Measurements from ENCODE around the gene NPAS3.

The NPAS3 gene

GRCh38 chr14:33699300-33699983 is 760.8 kb downstream of the NPAS3 start:
- DNase-seq (ENCODE audit: low read depth in 2 of 3, low spot score in 2 of 3): no peak

GRCh38 chr14:33700052-33700451 is 761.4 kb downstream of the NPAS3 start:
- no peak for DNase-seq (ENCODE audit: low read depth in 2 of 3, low spot score in 2 of 3)

GRCh38 chr14:33702293-33702692 is 763.6 kb downstream of the NPAS3 start:
- DNase-seq (ENCODE audit: low read depth in 2 of 3, low spot score in 2 of 3): no peak

DNA sequence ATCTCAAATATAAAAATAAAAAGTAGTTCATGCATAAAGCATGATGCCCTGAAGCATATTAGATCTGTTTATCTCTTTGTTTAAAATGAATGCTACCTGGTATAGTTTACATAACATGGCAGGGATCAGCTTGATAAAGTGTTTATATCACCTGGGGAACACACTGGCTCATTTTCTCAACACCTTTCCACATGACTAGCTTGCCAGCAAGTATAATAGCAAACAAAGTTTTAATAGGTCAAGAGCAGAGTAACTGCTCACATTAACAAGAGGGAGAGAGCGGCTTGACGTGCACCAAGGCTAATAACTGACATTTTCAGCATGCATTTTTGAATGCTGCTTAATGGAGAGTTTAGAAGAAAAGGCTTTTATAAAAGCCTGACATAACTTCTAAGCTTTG is 765.8 kb downstream of the NPAS3 start:
- no peak for DNase-seq (ENCODE audit: low read depth in 2 of 3, low spot score in 2 of 3)

GRCh38 chr14:33705490-33705889 is 766.8 kb downstream of the NPAS3 start:
- no peak for DNase-seq (ENCODE audit: low read depth in 2 of 3, low spot score in 2 of 3)

- DNase-seq (ENCODE audit: low read depth in 2 of 3, low spot score in 2 of 3): no peak
These were observed 769.0 kb downstream of the NPAS3 start for GRCh38 chr14:33707716-33708115.

DNA sequence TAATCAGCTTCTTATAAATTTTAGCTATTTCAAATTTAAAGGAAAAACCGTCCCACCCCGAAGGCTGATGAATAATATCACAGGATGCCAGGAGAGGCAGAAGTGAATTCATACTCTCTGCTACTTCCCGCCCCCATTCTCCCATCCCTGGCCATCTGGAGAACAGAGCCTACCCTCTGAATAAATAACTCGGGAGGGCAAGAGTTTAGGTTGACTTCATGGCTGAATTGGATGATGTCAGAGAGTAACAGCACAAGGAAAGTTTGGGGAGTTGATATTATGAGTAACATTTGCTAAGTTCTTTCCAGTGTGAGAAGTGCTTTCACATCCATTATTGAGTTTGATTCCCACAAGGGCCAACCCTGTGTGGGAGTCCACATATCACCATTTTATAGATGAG is 770.6 kb downstream of the NPAS3 start:
- DNase-seq (ENCODE audit: low read depth in 2 of 3, low spot score in 2 of 3): no peak

GRCh38 chr14:33709711-33710110 is 771.0 kb downstream of the NPAS3 start:
- DNase-seq (ENCODE audit: low read depth in 2 of 3, low spot score in 2 of 3): no peak

DNA sequence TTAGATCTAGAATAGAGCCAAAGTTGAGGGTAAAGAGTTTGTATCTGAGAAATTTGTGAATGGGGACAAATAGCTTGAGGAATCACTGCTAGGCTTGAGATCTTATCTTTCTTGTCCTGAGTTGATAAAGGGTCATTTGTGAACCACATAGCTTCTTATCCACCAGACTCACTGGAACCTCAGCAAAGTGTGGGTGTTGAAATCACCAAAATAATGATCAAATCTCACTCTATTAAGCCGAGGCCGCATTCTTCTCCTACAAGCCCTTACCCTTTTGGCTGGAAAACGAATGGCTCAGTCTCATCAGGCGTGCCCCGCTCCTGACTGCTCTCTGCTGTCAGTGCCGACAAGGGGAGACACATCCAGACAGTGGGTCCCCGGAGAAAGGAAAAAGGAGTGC is 771.6 kb downstream of the NPAS3 start:
- no peak for DNase-seq (ENCODE audit: low read depth in 2 of 3, low spot score in 2 of 3)

- DNase-seq (ENCODE audit: low read depth in 2 of 3, low spot score in 2 of 3): no peak
These were observed 772.5 kb downstream of the NPAS3 start for GRCh38 chr14:33711194-33711593.

DNA sequence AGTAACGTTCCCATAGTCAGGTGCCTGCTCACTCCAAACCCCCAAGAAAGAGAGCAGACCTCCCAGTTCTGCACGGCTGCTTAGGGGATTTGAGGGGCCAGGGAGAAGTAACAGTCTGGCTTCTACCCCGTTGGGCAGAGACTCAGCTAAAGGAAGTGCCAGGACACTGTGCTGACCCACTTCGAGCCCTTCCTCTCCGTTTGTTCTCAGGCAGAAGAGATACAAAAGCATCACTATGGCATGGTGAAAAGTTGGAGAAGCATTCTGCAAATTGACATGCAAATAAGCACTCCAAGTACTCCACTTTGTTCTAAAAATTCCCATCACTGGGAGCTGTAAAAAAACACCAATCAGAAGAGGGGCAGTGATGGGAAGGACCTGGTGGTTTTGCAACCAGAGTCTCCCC is 773.1 kb downstream of the NPAS3 start:
- DNase-seq (ENCODE audit: low read depth in 2 of 3, low spot score in 2 of 3): no peak

DNA sequence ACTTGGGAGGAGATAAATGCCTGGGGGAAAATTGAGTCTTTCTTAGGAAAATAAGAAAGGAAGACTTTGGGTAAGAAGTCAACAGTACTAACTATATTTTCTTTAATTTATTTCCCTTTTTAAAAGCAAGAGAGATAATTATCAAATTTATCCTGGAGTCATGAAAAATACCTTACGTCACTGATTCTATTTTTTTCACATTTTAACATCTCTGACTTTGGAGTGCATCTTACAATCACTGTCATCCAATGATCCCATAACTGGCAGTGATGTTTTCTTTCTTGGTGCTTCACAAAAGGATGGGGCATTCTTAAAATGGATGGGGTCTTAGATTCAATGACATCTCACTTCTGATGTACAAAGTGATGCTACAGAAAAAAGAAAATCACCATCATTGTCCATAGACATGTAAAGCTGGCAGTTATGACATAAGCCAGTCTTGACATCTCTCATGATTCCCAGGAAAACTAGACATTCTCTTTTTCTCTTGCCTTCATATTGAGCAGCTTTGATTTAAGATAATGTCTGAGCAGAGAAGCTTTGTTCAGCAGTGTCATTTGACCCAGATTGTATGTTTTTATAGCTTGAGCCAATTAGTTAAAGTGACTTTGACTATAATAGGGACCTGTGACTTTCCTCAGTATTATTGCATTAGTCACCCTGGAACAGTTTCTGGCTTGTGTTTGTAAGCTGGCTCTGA is 776.0 kb downstream of the NPAS3 start:
- no peak for DNase-seq (ENCODE audit: low read depth in 2 of 3, low spot score in 2 of 3)

DNA sequence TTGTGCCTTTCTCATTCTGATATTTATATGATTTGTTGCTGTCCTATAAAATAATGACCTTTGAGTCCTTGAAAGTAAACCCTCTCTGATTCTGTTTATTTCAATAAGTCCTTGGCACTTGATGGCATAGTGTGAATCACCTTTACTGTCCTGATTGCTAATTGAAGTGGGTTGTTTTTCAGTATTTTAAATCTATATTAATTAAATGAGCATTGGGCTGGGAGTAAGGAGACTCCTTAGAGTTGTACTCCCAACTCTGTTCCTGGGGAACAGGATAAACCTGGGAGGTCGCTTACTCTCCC is 776.5 kb downstream of the NPAS3 start:
- DNase-seq (ENCODE audit: low read depth in 2 of 3, low spot score in 2 of 3): no peak

DNA sequence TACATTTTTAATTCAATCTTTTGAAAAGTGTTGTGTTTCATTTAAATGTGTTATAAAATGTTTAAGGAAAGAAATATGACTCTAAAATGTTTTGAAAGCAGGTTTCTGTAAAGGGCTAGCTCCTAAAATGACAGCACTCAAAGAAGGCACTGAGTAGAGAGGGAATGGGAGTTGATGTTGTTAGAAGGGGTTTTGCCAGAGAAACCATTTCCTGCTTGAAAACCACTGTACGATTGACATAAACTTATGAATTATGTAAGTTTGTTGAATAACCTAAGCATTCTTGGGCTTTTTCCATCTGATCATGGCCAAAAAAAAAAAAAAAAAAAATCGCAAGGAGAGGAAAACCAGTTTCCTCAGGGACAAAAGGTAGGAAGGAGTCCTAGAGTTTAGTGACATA is 778.2 kb downstream of the NPAS3 start:
- no peak for DNase-seq (ENCODE audit: low read depth in 2 of 3, low spot score in 2 of 3)

DNA sequence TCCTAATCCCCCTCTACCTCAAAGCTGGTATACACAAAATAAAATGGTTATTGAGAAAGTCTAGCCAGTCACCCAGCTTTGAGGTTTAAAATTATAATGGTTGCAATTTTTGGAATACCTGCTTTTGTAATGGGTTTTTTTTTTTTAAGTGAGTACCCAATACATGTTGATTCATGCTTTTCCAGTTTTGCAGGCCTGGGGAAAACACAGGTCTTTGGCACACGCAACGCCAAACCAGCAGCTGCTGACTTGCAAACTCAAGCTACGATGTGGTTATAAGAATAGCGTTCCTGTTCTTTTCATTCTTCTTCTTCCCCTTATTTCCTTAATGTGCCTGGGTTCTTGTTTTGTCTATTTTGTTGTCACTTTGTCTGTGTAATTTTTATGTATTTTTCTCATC is 779.2 kb downstream of the NPAS3 start:
- no peak for DNase-seq (ENCODE audit: low read depth in 2 of 3, low spot score in 2 of 3)

GRCh38 chr14:33720284-33720787 is 781.7 kb downstream of the NPAS3 start:
- no peak for DNase-seq (ENCODE audit: low read depth in 2 of 3, low spot score in 2 of 3)

GRCh38 chr14:33726685-33727084 is 788.0 kb downstream of the NPAS3 start:
- DNase-seq (ENCODE audit: low read depth in 2 of 3, low spot score in 2 of 3): no peak

DNA sequence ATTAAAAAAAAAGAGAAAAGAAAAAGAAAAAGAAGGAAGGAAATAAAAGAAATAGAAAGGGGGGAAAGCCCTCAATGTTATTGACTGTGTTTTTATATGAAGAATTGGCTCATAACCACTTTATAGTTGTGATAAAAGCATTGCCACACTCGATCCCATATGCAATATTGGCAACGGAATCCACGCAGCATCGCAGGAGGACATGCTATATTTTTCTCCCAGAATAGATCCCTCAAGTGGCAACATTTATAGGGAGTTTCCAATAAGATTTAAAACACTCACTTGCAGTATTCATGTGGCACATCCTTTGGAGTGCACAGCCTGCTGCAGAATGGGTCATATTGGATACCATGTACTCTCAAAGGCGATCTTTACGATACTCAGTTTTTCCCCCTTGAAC is 788.9 kb downstream of the NPAS3 start:
- DNase-seq (ENCODE audit: low read depth in 2 of 3, low spot score in 2 of 3): no peak

GRCh38 chr14:33728010-33728498 is 789.4 kb downstream of the NPAS3 start:
- no peak for DNase-seq (ENCODE audit: low read depth in 2 of 3, low spot score in 2 of 3)

DNA sequence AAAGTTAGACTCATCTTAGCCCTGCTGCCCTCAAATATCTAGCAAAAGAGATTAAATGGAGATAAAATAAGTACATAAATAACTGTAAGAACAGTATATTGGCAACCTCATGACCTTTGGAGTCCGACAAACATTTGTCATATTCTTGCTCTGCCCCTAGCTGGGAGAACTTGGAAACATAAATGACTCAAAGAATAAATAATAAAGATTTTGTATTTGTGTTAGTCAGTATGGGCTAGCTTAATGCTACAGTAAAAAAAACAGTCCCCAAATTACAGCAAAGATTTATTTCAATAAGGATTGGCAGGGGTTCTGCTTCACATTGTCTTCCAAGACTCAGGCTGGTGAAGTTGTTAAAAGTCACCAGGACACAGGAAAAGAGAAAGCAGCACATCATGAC is 791.5 kb downstream of the NPAS3 start:
- no peak for DNase-seq (ENCODE audit: low read depth in 2 of 3, low spot score in 2 of 3)

DNA sequence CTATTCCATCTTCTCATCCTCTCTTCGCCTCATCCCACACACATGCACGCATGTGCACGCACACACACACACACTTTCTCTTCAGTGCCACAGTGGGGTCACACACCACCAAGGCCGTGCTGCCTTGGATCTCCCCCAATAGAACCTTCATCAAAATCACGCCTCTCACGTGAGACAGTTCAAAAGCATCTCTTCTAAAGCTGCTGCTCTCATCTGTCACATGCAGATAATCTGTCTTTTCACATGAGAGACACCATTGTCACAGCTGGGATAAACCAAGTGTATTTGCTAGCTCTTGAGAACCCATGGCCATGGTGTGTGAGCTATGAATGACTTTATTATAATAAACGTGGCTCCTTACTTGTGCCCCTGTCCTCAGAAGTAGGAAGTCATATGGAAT is 793.5 kb downstream of the NPAS3 start:
- DNase-seq (ENCODE audit: low read depth in 2 of 3, low spot score in 2 of 3): no peak

DNA sequence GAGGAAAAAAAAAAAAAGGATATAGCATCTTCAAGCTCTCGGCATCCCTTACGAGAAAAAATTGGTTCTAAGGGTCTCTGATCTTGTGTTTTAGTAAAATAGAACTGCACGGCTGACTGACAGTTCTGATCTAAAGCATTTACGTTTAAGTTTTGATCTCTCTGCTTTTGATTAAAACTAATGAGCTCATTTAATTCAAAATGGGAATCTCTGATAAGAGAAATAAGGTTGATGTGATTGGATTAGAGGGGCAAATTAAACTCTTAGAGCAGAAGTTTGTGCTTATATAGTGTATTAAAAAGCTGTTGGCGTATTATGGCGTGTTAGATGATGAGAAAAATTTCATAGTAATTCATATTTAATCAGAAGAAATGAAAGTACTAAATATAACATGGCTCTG is 794.6 kb downstream of the NPAS3 start:
- no peak for DNase-seq (ENCODE audit: low read depth in 2 of 3, low spot score in 2 of 3)

- no peak for DNase-seq (ENCODE audit: low read depth in 2 of 3, low spot score in 2 of 3)
These were observed 795.0 kb downstream of the NPAS3 start for GRCh38 chr14:33733721-33734120.

Measured in activated CD8-positive, alpha-beta memory T cell treated with anti-CD3 and anti-CD28 coated beads for 48 hours (primary cell).